Muscle of back (tissue), 11 donors: ENCODE results near the gene SLC38A9. TPM values are rescaled to one million over a fixed set of nuclear protein-coding genes. Genes with fewer than 3 reads are reported as not detected.
A peak's percentile ranks its signal among the peaks of the same experiment; 100 is the strongest.

Source experiments
- DNase-seq, 3 donors: peaks; one replicate each; pipeline versions ENCODE4 v3.0.0 to v3.0.0-alpha.2; 2013
- polyA plus RNA-seq, 10 donors: library from polyadenylated mRNA; unstranded; fragments of 120-200 nt; gene quantifications; one replicate each; pipeline ENCODE4 v1.2.1, GENCODE V29; 2013; ENCODE audit not compliant: insufficient read length in 10 of 10

The SLC38A9 gene
- polyA plus RNA-seq, 10 donors, result 9.8 to 17.0 (median 13.3) TPM

- no peak for DNase-seq
Measured at GRCh38 chr5:55650386-55650785, 61.7 kb downstream of the SLC38A9 start.

GRCh38 chr5:55649963-55650362 is 62.2 kb downstream of the SLC38A9 start:
- no peak for DNase-seq

GRCh38 chr5:55645304-55645703 is 66.8 kb downstream of the SLC38A9 start:
- DNase-seq, result no peak

- peak in 1 of 3 donors; percentile 47 for DNase-seq
Measured at GRCh38 chr5:55638455-55638854, 73.7 kb downstream of the SLC38A9 start.

GRCh38 chr5:55638051-55638450 is 74.1 kb downstream of the SLC38A9 start:
- DNase-seq, result peak in 1 of 3 donors; percentile 71

GRCh38 chr5:55636683-55637082 is 75.4 kb downstream of the SLC38A9 start:
- peak; percentile 58 to 85 (median 65) for DNase-seq

- DNase-seq, result peak; percentile 79 to 93 (median 80)
Measured at GRCh38 chr5:55636177-55636576, 75.9 kb downstream of the SLC38A9 start.

- no peak for DNase-seq
Measured at GRCh38 chr5:55634866-55635265, 77.3 kb downstream of the SLC38A9 start.

GRCh38 chr5:55634209-55634805 is 77.8 kb downstream of the SLC38A9 start:
- peak; percentile 69 to 84 (median 71) for DNase-seq

- peak; percentile 38 to 67 (median 46) for DNase-seq
Measured at GRCh38 chr5:55633574-55634208, 78.4 kb downstream of the SLC38A9 start.

- DNase-seq, result no peak
Measured at GRCh38 chr5:55629815-55630214, 82.3 kb downstream of the SLC38A9 start.

- DNase-seq, result peak in 1 of 3 donors; percentile 37
Measured at GRCh38 chr5:55626790-55627189, 85.3 kb downstream of the SLC38A9 start.

GRCh38 chr5:55625913-55626312 is 86.2 kb downstream of the SLC38A9 start:
- no peak for DNase-seq

GRCh38 chr5:55625589-55625909 is 86.6 kb downstream of the SLC38A9 start:
- peak in 1 of 3 donors; percentile 66 for DNase-seq

- DNase-seq, result no peak
Measured at GRCh38 chr5:55624841-55625588, 87.1 kb downstream of the SLC38A9 start.

GRCh38 chr5:55623789-55624188 is 88.3 kb downstream of the SLC38A9 start:
- DNase-seq, result no peak

- DNase-seq, result no peak
Measured at GRCh38 chr5:55622460-55622859, 89.7 kb downstream of the SLC38A9 start.

GRCh38 chr5:55621229-55621628 is 90.9 kb downstream of the SLC38A9 start:
- DNase-seq, result no peak

- no peak for DNase-seq
Measured at GRCh38 chr5:55620766-55621160, 91.4 kb downstream of the SLC38A9 start.

- DNase-seq, result no peak
Measured at GRCh38 chr5:55620009-55620765, 91.9 kb downstream of the SLC38A9 start.

- no peak for DNase-seq
Measured at GRCh38 chr5:55618318-55618717, 93.8 kb downstream of the SLC38A9 start.

- no peak for DNase-seq
Measured at GRCh38 chr5:55613112-55613868, 98.8 kb downstream of the SLC38A9 start.
